ENCODE measurements around the gene TGFBR1.

GRCh38 chr9:99085949-99086948, 18.7 kb upstream of the TGFBR1 start:
- TF ChIP-seq CTCF (IDR thresholded peaks at IDR 0.05; ENCODE audit: insufficient read depth, low read depth, low read length) (no peak), EZH2 (IDR thresholded peaks at IDR 0.05; ENCODE audit: insufficient read depth, low read length) (no peak)
